BLaER1 (cell line): Measurements from ENCODE around the gene KIF14.

Source experiments
- H3K27ac ChIP-seq: shearing (Covaris generic); formaldehyde crosslinking; 2 replicates; pipeline ENCODE4 v1.8.1; 2022
- H3K27me3 ChIP-seq: shearing (Covaris generic); formaldehyde crosslinking; 2 replicates; pipeline ENCODE4 v1.8.1; 2022
- H3K36me3 ChIP-seq: shearing (Covaris generic); formaldehyde crosslinking; 2 replicates; pipeline ENCODE4 v1.8.1; 2022
- H3K4me1 ChIP-seq: shearing (Covaris generic); formaldehyde crosslinking; 2 replicates; pipeline ENCODE4 v1.8.1; 2022
- H3K4me2 ChIP-seq: shearing (Covaris generic); formaldehyde crosslinking; 2 replicates; pipeline ENCODE4 v1.8.1; 2022
- H3K4me3 ChIP-seq: shearing (Covaris generic); formaldehyde crosslinking; 2 replicates; pipeline ENCODE4 v1.8.1; 2022
- H3K9ac ChIP-seq: shearing (Covaris generic); formaldehyde crosslinking; 2 replicates; pipeline ENCODE4 v1.8.1; 2022
- H3K9me3 ChIP-seq: shearing (Covaris generic); formaldehyde crosslinking; 2 replicates; pipeline ENCODE4 v1.8.1; 2022
- H4K20me1 ChIP-seq: shearing (Covaris generic); formaldehyde crosslinking; 2 replicates; pipeline ENCODE4 v1.8.1; 2022
- Cebpa-rat ChIP-seq: shearing (Covaris generic); IDR thresholded peaks from 2 replicates; pipeline ENCODE4 v1.8.1; 2022

The KIF14 gene

DNA sequence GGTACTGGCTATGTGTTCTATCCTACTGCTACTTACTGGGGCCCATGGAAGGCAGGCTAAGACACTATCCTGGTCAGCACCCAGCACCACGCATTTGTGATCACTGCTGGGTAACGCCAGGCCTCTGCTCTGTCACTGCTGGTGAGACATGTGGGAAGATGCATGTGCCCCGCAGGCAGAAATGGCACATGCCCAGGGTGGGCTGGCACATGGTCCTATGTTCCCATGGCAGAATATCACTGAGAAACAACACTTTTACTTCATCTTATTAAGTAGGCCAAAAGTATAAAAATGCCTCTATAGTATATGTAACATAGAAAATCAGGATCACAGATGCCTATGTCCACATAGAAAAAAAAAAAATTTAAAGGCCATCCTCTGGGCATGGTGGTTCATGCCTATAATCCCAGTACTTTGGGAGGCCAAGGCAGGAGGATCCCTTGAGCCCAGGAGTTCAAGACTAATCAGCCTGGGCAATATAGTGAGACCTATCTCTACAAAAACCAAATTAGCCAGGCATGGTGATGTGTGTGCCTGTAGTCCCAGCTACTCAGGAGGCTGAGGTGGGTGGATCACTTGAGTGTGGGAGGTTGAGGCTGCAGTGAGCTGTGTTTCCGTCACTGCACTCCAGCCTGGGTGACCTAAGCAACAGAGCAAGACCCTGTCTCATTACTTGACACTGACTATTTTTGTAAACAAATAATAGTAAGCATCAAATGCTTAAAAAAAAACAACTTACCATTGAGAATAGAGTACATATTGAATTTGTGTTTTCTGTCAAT is 37.7 kb upstream of the KIF14 start:
- no peak overlapping the region for H3K9ac ChIP-seq
- H3K9me3 ChIP-seq, result no peaks in the 10 kb centered on the region
- H3K4me2 ChIP-seq, result no peak overlapping the region
- H3K4me3 ChIP-seq, result no peak overlapping the region
- no peaks in the 10 kb centered on the region for H3K27me3 ChIP-seq
- no peak overlapping the region for H3K27ac ChIP-seq
- H4K20me1 ChIP-seq, result 0 out of 2 replicates have a peak, but pooled peaks cover 14% of the 10 kb centered on the region
- peaks cover 98% of the 10 kb centered on the region for H3K36me3 ChIP-seq
- TF ChIP-seq Cebpa-rat, result no peak
- no peaks in the 10 kb centered on the region for H3K4me1 ChIP-seq

DNA sequence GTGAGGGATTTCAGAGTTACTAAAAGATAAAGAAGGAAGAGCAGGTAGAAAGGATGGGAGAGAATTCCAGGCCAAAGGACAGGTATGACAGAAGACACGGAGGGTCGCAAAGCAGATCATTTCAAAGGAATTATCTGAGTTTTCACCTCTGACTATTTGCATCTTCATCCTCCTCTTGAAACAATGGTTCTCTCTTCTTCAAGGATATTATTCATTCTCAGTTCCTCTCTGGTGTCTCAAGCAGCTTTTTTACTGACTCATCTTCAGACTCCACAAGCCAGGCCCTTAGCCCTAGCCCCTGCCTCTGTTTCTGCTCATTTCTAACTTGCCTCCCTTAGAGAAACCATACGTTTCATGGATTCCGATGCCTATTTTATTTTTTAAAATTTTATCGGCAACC is 34.1 kb upstream of the KIF14 start:
- Histone ChIP-seq H3K27me3 (no peaks in the 10 kb centered on the region), H4K20me1 (0 out of 2 replicates have a peak, but pooled peaks cover 12% of the 10 kb centered on the region), H3K36me3 (peaks cover 92% of the 10 kb centered on the region), H3K4me2 (no peak overlapping the region), H3K4me3 (no peak overlapping the region), H3K27ac (no peak overlapping the region), H3K9ac (no peak overlapping the region), H3K4me1 (no peaks in the 10 kb centered on the region), H3K9me3 (no peaks in the 10 kb centered on the region)
- TF ChIP-seq Cebpa-rat, result no peak

DNA sequence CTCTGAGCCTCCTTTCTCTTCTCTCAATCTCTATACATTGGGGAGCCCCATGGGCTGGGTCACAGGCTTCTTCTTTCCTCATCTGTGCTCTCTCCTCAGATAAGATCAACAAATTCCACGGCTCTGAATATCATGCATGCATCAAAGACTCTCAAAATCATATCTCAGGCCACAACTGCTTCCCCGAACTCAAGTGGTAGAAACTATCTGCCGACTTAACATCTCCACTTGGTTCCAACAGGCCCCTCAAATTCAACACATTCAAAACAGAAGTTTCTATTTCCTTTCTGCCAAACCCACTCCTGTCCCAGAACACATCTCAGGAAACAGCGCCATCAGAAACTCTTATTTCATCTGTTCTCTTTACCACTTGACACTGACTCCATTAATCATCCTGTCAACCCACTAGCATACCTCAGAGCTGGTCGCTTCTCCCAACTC is 32.5 kb upstream of the KIF14 start:
- no peak for TF ChIP-seq Cebpa-rat
- H3K4me2 ChIP-seq, result no peak overlapping the region
- no peaks in the 10 kb centered on the region for H3K4me1 ChIP-seq
- H4K20me1 ChIP-seq, result no peaks in the 10 kb centered on the region
- no peak overlapping the region for H3K4me3 ChIP-seq
- H3K9me3 ChIP-seq, result no peaks in the 10 kb centered on the region
- no peaks in the 10 kb centered on the region for H3K27me3 ChIP-seq
- H3K9ac ChIP-seq, result no peak overlapping the region
- no peak overlapping the region for H3K27ac ChIP-seq
- peaks cover 92% of the 10 kb centered on the region for H3K36me3 ChIP-seq

DNA sequence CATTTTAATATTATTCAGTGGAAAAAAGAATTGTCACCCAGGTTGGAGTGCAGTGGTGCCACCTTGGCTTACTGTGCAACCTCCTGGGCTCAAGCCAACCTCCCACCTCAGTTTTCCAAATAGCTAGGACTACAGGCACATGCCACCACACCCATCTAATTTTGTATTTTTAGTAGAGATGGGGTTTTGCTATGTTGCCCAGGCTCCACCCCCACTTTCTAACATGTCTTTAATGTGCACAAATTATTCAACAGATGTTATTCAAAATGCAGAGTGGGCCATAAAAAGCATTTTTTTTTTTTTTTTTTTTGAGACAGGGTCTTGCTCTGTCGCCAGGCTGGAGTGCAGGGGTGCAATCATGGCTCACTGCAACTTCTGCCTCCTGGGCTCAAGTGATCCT is 31.8 kb upstream of the KIF14 start:
- H3K4me2 ChIP-seq, result no peak overlapping the region
- H3K9ac ChIP-seq, result no peak overlapping the region
- no peaks in the 10 kb centered on the region for H4K20me1 ChIP-seq
- H3K9me3 ChIP-seq, result no peaks in the 10 kb centered on the region
- H3K36me3 ChIP-seq, result peaks cover 92% of the 10 kb centered on the region
- H3K27ac ChIP-seq, result no peak overlapping the region
- H3K4me3 ChIP-seq, result no peak overlapping the region
- H3K27me3 ChIP-seq, result no peaks in the 10 kb centered on the region
- TF ChIP-seq Cebpa-rat, result no peak
- no peaks in the 10 kb centered on the region for H3K4me1 ChIP-seq

DNA sequence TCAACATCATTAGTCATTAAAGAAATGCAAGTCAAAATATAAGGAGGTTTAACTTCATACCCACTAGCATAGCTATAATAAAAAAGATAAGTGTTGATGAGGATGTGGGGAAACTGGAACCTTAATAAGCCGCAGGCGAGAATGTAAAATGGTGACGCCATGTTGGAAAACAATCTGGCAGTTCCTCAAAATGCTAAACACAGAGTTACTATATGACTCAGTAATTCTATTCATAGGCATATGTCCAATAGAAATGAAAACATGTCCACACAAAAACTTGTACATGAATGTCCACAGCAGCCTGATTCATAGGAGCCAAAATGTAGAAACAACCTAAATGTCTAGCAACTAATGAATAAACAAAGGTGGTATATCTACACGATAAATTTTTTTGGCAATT is 26.0 kb upstream of the KIF14 start:
- no peaks in the 10 kb centered on the region for H4K20me1 ChIP-seq
- no peaks in the 10 kb centered on the region for H3K4me1 ChIP-seq
- peaks cover 63% of the 10 kb centered on the region for H3K36me3 ChIP-seq
- no peak overlapping the region for H3K27ac ChIP-seq
- no peak overlapping the region for H3K9ac ChIP-seq
- no peaks in the 10 kb centered on the region for H3K9me3 ChIP-seq
- no peak for TF ChIP-seq Cebpa-rat
- H3K27me3 ChIP-seq, result no peaks in the 10 kb centered on the region
- H3K4me3 ChIP-seq, result no peak overlapping the region
- no peak overlapping the region for H3K4me2 ChIP-seq

DNA sequence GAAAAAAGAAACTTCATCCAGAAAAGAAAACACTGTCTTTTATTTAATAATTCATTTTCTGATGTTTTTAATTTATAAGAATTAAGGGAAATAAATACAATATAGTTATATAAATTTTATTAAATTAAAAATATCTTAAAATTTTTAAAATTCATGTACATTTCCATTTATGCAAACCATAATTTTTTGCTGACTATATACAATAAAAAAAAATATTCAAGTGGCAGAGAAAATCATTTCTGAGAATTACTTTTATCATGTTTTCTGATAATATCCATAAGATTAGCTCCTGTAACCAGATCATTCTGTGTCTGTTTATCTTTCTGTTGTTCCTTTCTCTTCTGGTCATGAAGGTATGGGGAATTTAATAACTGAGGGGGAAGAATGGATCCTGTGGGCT is 23.5 kb upstream of the KIF14 start:
- no peaks in the 10 kb centered on the region for H4K20me1 ChIP-seq
- H3K4me1 ChIP-seq, result no peaks in the 10 kb centered on the region
- H3K4me2 ChIP-seq, result no peak overlapping the region
- H3K9me3 ChIP-seq, result no peaks in the 10 kb centered on the region
- H3K27me3 ChIP-seq, result no peaks in the 10 kb centered on the region
- TF ChIP-seq Cebpa-rat, result no peak
- H3K36me3 ChIP-seq, result peaks cover 45% of the 10 kb centered on the region
- no peak overlapping the region for H3K27ac ChIP-seq
- no peak overlapping the region for H3K9ac ChIP-seq
- no peak overlapping the region for H3K4me3 ChIP-seq

DNA sequence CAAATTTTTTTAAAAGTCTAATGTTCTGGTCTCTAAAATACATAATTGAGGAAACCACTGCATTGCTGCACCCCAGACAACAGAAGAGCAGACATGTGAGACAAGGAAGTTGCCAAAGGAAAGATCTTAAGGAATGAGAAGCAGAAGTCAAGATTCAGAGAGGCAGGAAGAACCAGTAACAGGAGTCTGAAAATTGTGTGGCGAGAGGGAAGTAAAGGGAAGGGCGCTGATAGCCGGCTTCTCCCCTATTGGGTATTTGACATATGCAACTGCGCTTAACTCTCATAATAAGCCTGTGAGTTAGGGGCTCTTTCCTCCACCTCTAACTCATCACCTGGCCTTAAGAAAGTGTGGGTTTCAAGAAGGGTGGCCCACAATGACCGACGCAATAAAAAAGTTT is 21.9 kb upstream of the KIF14 start:
- Histone ChIP-seq H3K9ac (no peak overlapping the region), H3K36me3 (peaks cover 29% of the 10 kb centered on the region), H3K4me1 (no peaks in the 10 kb centered on the region), H4K20me1 (no peaks in the 10 kb centered on the region), H3K9me3 (no peaks in the 10 kb centered on the region), H3K4me3 (no peak overlapping the region), H3K4me2 (no peak overlapping the region), H3K27ac (no peak overlapping the region), H3K27me3 (no peaks in the 10 kb centered on the region)
- no peak for TF ChIP-seq Cebpa-rat

DNA sequence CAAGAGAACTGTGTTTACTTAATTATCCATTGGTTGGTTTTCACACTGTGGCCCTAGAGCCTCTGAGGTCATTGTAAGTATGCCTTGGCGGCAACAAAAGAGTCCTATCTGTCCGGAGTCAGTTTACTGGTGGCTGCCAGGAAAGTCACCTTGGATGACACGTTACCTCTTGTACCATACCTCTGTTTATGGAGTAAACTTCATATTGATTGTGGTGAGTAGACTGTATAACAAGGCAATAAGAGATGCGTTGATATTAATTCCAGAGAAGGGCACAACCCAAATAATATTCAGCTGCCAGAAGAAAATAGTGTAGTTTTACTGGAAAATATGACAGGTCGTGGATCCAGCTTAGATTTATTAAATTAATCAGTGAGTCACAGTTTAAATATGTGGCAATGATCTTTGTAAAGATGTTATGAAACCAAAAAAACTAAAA is 20.4 kb upstream of the KIF14 start:
- no peak overlapping the region for H3K4me2 ChIP-seq
- H3K9ac ChIP-seq, result no peak overlapping the region
- no peaks in the 10 kb centered on the region for H4K20me1 ChIP-seq
- H3K27me3 ChIP-seq, result no peaks in the 10 kb centered on the region
- no peak for TF ChIP-seq Cebpa-rat
- H3K4me1 ChIP-seq, result no peaks in the 10 kb centered on the region
- H3K9me3 ChIP-seq, result no peaks in the 10 kb centered on the region
- H3K4me3 ChIP-seq, result no peak overlapping the region
- H3K27ac ChIP-seq, result no peak overlapping the region
- peaks cover 16% of the 10 kb centered on the region for H3K36me3 ChIP-seq

DNA sequence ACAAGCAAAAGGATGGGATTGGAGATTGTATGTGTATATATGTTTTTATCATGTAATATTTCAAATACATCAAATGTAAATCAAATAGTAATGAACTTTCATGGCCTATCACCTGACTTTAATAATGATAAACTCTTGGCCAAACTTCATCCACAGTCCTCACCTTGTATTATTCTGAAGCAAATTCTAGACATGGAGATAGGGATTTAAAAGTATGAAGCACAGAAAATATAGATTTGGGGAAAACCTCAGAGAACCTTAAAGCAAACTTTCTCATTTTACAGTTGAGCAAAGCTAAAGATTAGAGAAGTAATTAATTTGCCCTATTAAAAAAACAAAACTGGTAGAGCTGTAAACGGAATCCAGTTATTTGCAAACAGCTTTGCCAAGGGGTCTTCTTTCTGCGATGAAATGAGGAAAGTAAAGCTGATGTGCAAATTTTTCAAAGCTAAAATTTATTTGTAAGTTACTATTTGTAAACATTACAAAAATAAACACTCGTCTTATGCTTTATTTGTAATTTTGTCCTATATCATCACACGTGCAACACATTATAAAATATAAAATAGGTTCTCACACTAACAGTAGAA is 19.9 kb upstream of the KIF14 start:
- H3K9me3 ChIP-seq, result no peaks in the 10 kb centered on the region
- no peaks in the 10 kb centered on the region for H3K27me3 ChIP-seq
- H3K36me3 ChIP-seq, result peaks cover 13% of the 10 kb centered on the region
- no peaks in the 10 kb centered on the region for H3K4me1 ChIP-seq
- no peak overlapping the region for H3K4me3 ChIP-seq
- no peaks in the 10 kb centered on the region for H4K20me1 ChIP-seq
- H3K9ac ChIP-seq, result no peak overlapping the region
- H3K27ac ChIP-seq, result no peak overlapping the region
- no peak for TF ChIP-seq Cebpa-rat
- H3K4me2 ChIP-seq, result no peak overlapping the region

DNA sequence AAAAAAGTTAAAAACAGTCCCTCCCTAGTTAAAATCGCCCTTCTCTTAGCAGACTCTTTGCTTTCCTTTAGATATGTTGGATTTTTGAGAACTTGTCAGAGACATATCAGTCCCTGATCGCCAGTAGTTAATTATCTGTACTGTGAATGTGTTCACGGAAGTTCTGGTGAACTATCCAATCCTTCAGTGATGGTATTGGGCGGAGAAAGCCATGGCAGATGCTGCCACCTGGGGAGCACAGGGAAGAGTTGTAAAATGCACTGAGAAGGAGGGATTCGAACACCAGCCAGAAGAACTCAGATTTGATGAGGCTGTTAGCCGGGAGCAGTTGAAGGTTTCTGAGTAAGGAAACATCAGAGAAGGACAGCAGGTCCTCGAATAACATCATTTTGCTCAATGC is 17.5 kb upstream of the KIF14 start:
- H3K9me3 ChIP-seq, result no peaks in the 10 kb centered on the region
- H3K4me3 ChIP-seq, result no peak overlapping the region
- H3K36me3 ChIP-seq, result no peaks in the 10 kb centered on the region; the same call in 1 of the 2 replicates
- no peak overlapping the region for H3K9ac ChIP-seq
- H3K4me2 ChIP-seq, result no peak overlapping the region
- no peaks in the 10 kb centered on the region for H4K20me1 ChIP-seq
- H3K27me3 ChIP-seq, result no peaks in the 10 kb centered on the region
- TF ChIP-seq Cebpa-rat, result no peak
- H3K27ac ChIP-seq, result no peak overlapping the region
- H3K4me1 ChIP-seq, result no peaks in the 10 kb centered on the region
